GM21526 (cell line): Measurements from ENCODE around the gene HMBS.
"Not testable (repeated sequence)": the region's sequence is repeated elsewhere in the genome, so short reads cannot be mapped to it uniquely, and the experiment has no call there.

Experiments
- ATAC-seq: cut with Tn5 transposase; IDR thresholded peaks from one replicate; pipeline ENCODE4 v1.9.1; 2021; ENCODE audit warnings: moderate library complexity; ENCODE audit not compliant: unreplicated experiment, low FRiP score

The HMBS gene

GRCh38 chr11:119084663-119085436 lies at the start of gene HMBS:
TSS of gene HMBS (plus strand) at chr11:119084881. CDS start at chr11:119085034, 153 bp downstream.
- peak; percentile 75 for ATAC-seq

DNA sequence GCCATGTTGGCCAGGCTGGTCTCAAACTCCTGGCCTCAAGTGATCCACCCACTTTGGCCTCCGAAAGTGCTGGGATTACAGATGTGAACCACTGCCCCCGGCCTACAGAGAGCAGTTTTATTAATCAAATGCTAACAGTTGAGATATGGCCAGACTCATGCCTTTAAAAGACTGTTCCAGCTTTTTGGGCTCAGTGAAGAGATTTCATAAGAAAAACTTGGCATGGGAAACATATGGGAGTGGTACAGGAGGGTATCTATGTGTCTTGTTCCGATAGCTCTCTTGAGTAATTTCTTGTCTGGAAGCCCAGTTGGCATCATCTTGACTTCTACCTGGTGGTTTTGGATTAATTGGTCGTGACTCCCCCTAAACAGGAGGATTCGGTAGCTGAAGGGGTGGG lies 45.8 kb upstream of the HMBS start:
- no peak for ATAC-seq

DNA sequence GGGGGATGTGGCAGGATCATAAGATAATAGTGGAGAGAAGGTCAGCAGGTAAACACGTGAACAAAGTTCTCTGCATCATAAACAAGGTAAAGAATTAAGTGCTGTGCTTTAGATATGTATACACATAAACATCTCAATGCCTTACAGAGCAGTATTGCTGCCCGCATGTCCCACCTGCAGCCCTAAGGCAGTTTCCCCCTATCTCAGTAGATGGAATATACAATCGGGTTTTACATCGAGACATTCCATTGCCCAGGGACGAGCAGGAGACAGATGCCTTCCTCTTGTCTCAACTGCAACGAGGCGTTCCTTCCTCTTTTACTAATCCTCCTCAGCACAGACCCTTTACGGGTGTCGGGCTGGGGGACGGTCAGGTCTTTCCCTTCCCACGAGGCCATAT lies 45.2 kb upstream of the HMBS start:
- not testable (repeated sequence) for ATAC-seq

GRCh38 chr11:119041821-119042514 lies 42.7 kb upstream of the HMBS start:
- ATAC-seq, result no peak

- ATAC-seq, result no peak
Observed at GRCh38 chr11:119042927-119043326, 41.8 kb upstream of the HMBS start.

DNA sequence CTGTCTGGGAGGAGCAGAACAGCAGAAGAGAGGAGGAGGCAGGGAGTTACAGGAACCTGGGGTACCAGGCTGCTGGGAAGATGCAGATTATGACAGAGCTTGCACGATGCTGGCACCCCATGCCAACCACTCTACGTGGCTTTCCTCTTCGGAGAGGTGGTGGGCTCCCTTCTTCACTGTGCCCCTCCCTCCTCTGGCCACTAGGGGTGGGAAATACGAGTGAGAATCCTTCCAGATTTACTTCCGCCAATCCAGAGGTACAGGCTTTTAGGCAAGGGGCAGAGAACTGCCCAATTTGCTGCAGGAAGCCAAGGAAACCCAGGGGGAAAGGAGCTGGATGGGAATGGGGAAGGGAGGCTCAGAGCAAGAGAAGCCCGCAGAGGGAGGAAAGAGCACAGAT lies 40.0 kb upstream of the HMBS start:
- no peak for ATAC-seq

DNA sequence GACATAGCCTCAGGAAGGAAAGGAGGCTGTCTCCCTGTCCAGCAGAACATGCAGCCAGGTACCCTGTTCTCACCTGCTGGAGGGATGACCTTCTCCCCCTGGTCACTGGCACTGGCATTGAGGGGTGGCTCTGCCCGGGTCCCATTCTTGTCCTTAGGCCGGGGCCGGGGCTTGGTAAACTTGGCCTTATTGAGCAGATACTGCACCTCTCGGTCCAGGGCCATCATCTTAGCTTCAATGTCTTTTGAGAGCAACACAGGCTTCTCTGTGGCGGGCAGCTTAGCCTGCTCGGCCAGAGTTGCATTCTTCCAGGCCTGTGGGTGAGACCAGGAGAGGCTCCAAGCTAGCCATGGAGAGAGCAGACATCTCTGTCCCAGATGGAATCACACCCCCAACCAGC lies 38.2 kb upstream of the HMBS start:
- ATAC-seq, result no peak

DNA sequence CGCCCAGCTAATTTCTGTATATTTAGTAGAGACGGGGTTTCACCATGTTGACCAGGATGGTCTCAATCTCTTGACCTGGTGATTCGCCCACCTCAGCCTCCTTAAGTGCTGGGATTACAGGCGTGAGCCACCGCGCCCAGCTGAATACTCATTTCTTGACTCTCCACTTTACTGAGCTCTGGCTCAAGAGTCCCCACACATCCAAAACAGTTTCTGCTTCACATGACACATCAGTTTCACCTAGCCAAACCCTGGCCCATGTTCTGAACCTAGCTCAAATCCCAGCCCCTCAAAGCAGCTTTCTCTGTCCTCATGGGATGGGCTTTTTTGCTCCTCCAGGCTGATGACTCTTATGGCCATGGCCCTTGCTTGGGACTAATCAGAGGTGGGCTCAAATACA lies 37.5 kb upstream of the HMBS start:
- ATAC-seq, result no peak

DNA sequence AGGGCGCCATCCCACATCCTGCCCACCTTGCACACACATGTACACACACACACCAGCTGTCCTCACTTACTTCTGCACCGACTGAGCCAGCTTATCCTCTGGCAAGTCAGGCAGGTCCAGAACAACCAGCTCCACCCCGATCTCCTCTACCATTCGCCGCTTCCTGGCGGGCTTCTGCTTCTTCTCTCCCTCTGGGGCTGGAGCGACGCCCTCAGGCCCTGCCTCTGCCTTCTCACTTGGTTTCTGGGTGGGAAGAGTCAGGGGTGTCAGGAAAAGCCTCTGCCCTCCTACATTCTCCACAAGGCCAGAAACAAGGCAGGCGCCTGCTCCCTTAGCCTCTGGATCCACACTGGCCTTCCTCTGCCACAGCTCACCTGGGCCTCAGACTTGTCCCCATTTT lies 36.0 kb upstream of the HMBS start:
- ATAC-seq, result no peak

GRCh38 chr11:119049081-119049480 lies 35.6 kb upstream of the HMBS start:
- no peak for ATAC-seq

DNA sequence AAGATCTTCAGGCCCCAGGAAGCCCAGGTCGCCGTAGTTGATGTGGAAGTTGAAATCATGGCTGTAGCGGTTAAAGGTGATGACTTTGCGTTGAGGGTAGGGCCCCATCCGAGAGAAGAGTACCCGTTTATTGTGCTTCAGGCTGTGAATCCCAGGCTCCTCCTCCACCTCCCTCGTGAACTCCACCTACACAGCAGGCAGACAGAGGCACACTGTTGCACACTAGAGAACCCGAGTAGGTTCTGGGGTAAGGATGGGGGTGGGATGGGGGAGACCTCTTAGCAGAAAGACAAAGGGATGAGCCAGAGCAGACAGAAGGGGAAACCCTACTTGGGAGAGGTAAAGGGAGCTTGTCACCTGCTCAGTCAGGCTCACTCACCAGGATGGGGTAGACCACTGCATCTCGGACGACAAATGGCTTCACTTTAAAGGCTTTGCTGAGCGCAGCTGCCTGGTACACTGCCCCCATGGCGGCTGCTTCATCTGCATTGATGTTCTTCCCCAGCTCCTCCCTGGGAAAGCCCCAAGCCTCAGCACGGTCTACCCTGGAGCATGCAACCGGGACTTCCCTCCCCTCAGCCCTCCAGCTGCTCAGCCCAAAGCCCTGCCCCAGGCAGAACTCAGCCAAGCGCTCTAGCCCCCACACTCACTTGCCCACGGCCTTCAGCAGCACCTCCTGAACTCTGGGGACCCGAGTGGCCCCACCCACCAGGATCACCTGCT lies 33.1 kb upstream of the HMBS start:
- ATAC-seq, result no peak

GRCh38 chr11:119052163-119052814 lies 32.4 kb upstream of the HMBS start:
- no peak for ATAC-seq

DNA sequence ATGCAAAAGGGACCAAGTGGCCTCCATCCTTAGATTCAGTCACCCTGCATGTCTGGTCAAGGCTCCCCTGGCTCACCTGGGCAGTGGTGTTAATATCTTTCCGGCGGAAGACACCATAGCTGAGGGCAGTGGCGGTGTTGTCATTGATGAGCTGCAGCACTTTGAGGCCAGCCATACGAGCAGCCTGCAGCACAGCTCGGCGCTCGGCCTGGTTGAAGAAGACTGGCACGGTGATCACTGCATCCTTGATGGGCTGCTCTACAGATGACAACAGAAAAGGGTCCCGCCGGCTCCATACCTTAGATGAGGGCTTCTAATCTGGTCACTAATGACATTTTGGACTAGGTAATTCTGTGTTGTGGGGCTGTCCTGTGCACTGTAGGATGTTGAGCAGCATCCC lies 30.3 kb upstream of the HMBS start:
- ATAC-seq, result no peak

DNA sequence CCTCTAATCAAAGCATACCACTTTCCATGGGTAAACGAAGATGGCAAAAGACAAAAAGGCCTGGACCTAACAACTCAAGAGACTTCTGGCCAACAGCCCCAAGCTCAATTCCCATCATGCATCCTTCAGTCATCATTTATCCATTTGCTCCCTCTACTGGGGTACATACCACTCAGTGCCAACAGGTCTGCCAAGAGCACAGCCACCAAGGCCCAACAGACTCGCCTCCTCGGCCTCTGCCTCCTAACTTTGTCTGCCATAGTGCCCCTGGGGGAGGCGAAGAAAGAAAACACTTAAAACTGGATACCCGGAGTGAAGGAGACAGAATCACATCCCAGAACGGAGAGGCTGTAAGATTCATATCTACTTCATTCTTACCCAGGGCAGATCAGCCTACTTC lies 28.8 kb upstream of the HMBS start:
- ATAC-seq, result no peak

- peak; percentile 7 for ATAC-seq
Observed at GRCh38 chr11:119056421-119056999, 28.2 kb upstream of the HMBS start.

DNA sequence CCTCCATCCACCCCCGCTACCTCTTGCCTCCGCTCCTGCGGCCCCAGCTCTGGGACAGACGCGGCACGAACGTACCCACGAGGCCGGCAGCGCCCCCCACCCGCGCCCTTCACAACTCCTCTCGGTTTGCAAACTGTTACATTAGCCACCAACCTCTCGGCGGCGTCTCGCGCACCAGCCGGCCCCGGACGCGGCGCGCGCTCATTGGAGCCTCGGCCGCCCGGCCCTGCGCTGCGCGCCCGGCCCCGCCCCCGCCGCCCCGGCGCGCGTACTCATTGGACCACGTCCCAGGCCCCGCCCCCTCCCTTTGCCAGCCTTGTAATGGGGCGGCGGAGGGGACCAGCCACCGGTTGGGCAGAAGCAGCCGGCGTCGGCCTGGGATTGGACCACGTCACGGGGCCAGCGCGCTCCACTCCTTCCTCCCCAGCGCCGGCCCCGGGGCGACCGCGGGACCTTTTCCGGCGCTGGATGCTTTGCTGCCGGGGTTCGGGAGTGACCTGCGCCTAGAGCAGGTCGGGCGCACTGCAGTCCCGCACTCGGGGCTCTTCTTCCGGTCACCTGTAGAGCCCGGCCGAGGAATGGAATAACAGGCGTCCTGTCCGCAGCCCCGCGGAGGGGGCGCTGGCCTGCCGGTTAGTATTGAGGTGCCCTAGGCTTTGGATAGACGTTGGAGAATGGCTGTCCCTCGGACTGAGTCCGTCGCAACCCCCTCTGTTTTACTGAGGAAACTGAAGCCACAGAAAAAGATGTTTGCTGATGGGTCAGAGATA lies 27.5 kb upstream of the HMBS start, which contains the start of gene HYOU1:
HYOU1 (minus strand) TSS at position 206 of the 770 bp plus-strand sequence. CDS start 1,045 bp downstream, outside the sequence.
- peak; percentile 84 for ATAC-seq

DNA sequence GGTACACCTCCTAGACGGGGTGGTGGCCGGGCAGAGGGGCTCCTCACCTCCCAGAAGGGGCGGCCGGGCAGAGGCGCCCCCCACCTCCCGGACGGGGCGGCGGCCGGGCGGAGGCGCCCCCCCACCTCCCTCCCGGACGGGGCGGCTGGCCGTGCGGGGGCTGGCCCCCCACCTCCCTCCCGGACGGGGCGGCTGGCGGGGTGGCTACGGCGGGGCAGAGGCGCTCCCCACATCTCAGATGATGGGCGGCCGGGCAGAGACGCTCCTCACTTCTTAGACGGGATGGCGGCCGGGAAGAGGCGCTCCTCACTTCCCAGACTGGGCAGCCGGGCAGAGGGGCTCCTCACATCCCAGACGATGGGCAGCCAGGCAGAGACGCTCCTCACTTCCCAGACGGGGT lies 25.6 kb upstream of the HMBS start:
- ATAC-seq, result not testable (repeated sequence)

DNA sequence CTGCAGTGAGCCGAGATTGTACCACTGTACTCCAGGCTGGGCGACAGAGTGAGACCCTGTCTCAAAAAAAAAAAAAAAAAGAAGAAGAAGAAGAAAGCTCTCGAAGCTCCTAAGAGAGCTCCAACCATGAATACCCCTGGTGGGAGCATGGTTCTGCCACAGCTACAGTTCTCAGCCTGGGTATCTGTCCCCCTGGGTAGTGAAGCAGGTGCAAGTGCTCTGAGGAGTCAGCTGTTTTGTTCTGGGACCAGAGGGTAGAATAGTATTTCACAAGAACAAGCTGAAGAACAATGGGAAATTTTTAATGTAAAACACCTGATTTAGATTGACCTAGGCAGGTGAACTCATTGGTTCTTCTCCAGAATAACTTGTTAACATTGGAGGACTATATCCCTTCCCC lies 23.4 kb upstream of the HMBS start:
- no peak for ATAC-seq

DNA sequence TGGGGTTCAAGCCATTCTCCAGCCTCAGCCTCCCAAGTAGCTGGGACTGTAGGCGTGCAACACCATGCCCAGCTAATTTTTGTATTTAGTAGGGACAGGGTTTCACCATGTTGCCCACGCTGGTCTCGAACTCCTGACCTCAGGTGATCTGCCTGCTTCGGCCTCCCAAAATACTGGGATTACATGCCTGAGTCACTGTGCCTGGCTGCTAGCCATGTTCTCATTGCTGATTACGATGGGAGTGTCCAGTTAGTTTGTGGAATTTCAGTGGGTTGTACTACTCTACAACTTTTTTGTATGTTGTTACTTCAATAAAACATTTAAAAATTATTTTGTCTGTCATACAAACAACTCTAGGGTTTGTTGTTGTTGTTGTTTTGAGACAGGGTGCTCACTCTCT lies 21.9 kb upstream of the HMBS start:
- no peak for ATAC-seq

GRCh38 chr11:119065369-119065768 lies 19.3 kb upstream of the HMBS start:
- no peak for ATAC-seq
